Measurements from ENCODE around the gene UBA3. TPM values are rescaled to one million over a fixed set of nuclear protein-coding genes. Genes with fewer than 3 reads are reported as not detected.
A peak's percentile ranks its signal among the peaks of the same experiment; 100 is the strongest.

The UBA3 gene
- total RNA-seq, 2 donors from 2014 or later = 79.6 to 89.3 TPM

- H3K27ac Mint-ChIP-seq = peak overlapping the region; percentile 98 to 100
- peaks cover 25 to 29% of the 10 kb centered on the region in 2 donors for H3K36me3 Mint-ChIP-seq
- ATAC-seq (peak in 1 of 2 donors; percentile 10), DNase-seq (ENCODE audit: low spot score in 2 of 2) (no peak)
- no peaks in the 10 kb centered on the region for H3K9me3 Mint-ChIP-seq
Measured at GRCh38 chr3:69052472-69052898, 27.7 kb downstream of the UBA3 start.

- ATAC-seq (peak; percentile 96 to 97), DNase-seq (ENCODE audit: low spot score in 2 of 2) (peak; percentile 95)
- Mint-ChIP-seq H3K9me3 (no peaks in the 10 kb centered on the region), H3K27ac (peak within 1 kb of the TSS; percentile 98 to 100), H3K36me3 (peaks cover 28 to 32% of the 10 kb centered on the region in 2 donors)
Measured at GRCh38 chr3:69051756-69052471, 28.3 kb downstream of the UBA3 start, which contains the start of gene TMF1. TSS of gene TMF1 (minus strand) at chr3:69052333. CDS start at chr3:69052086, 247 bp downstream.

GRCh38 chr3:69048990-69049389, 31.2 kb downstream of the UBA3 start:
- H3K27ac Mint-ChIP-seq = no peak overlapping the region
- H3K36me3 Mint-ChIP-seq = peaks cover 28 to 38% of the 10 kb centered on the region in 2 donors
- ATAC-seq = no peak

GRCh38 chr3:69044608-69045007, 35.6 kb downstream of the UBA3 start:
- peaks cover 23 to 26% of the 10 kb centered on the region in 2 donors for H3K36me3 Mint-ChIP-seq
- DNase-seq (ENCODE audit: low spot score in 2 of 2) (no peak), ATAC-seq (no peak)
- H3K27ac Mint-ChIP-seq = no peak overlapping the region
- no peaks in the 10 kb centered on the region for H3K9me3 Mint-ChIP-seq

More at GRCh38 chr3:69048990-69049389, 31.2 kb downstream of the UBA3 start:
- no peak for DNase-seq (ENCODE audit: low spot score in 2 of 2)
- H3K9me3 Mint-ChIP-seq = no peaks in the 10 kb centered on the region

GRCh38 chr3:69033470-69033869, 46.7 kb downstream of the UBA3 start:
- peak overlapping the region in 1 of 2 donors; percentile 44 for H3K27ac Mint-ChIP-seq
- no peaks in the 10 kb centered on the region for H3K9me3 Mint-ChIP-seq
- ATAC-seq (peak; percentile 14 to 80), DNase-seq (ENCODE audit: low spot score in 2 of 2) (no peak)
- peaks cover 14 to 44% of the 10 kb centered on the region in 2 donors for H3K36me3 Mint-ChIP-seq

GRCh38 chr3:69032737-69033136, 47.4 kb downstream of the UBA3 start:
- ATAC-seq = no peak
- H3K27ac Mint-ChIP-seq = peak overlapping the region; percentile 75 to 78
- no peaks in the 10 kb centered on the region for H3K9me3 Mint-ChIP-seq

GRCh38 chr3:69032142-69032541, 48.0 kb downstream of the UBA3 start:
- DNase-seq (ENCODE audit: low spot score in 2 of 2) (no peak), ATAC-seq (peak; percentile 61 to 62)
- H3K36me3 Mint-ChIP-seq = peaks cover 14 to 51% of the 10 kb centered on the region in 2 donors
- no peaks in the 10 kb centered on the region for H3K9me3 Mint-ChIP-seq
- H3K27ac Mint-ChIP-seq = peak overlapping the region in 1 of 2 donors; percentile 72

More at GRCh38 chr3:69032737-69033136, 47.4 kb downstream of the UBA3 start:
- DNase-seq (ENCODE audit: low spot score in 2 of 2) = no peak
- peaks cover 14 to 50% of the 10 kb centered on the region in 2 donors for H3K36me3 Mint-ChIP-seq

GRCh38 chr3:69031635-69032034, 48.5 kb downstream of the UBA3 start:
- ATAC-seq (no peak), DNase-seq (ENCODE audit: low spot score in 2 of 2) (no peak)
- no peak overlapping the region for H3K27ac Mint-ChIP-seq
- no peaks in the 10 kb centered on the region for H3K9me3 Mint-ChIP-seq
- H3K36me3 Mint-ChIP-seq = peaks cover 14 to 47% of the 10 kb centered on the region in 2 donors

GRCh38 chr3:69020857-69021256, 59.3 kb downstream of the UBA3 start:
- no peaks in the 10 kb centered on the region for H3K9me3 Mint-ChIP-seq
- ATAC-seq (no peak), DNase-seq (ENCODE audit: low spot score in 2 of 2) (no peak)
- H3K36me3 Mint-ChIP-seq = peaks cover 10 to 17% of the 10 kb centered on the region in 2 donors
- no peak overlapping the region for H3K27ac Mint-ChIP-seq

- no peak for DNase-seq (ENCODE audit: low spot score in 2 of 2)
- Mint-ChIP-seq H3K27ac (no peak overlapping the region), H3K9me3 (no peaks in the 10 kb centered on the region), H3K36me3 (peaks cover 5 to 13% of the 10 kb centered on the region in 2 donors)
- ATAC-seq = no peak
Measured at GRCh38 chr3:69020424-69020823, 59.7 kb downstream of the UBA3 start.

GRCh38 chr3:69016901-69017300, 63.3 kb downstream of the UBA3 start:
- ATAC-seq (no peak), DNase-seq (ENCODE audit: low spot score in 2 of 2) (no peak)
- Mint-ChIP-seq H3K36me3 (peaks cover 5 to 17% of the 10 kb centered on the region in 2 donors), H3K27ac (no peak overlapping the region), H3K9me3 (no peaks in the 10 kb centered on the region)

GRCh38 chr3:69016102-69016501, 64.1 kb downstream of the UBA3 start:
- Mint-ChIP-seq H3K9me3 (no peaks in the 10 kb centered on the region), H3K27ac (no peak overlapping the region), H3K36me3 (peaks cover 5 to 17% of the 10 kb centered on the region in 2 donors)
- no peak for DNase-seq (ENCODE audit: low spot score in 2 of 2)
- ATAC-seq = no peak

- no peaks in the 10 kb centered on the region for H3K9me3 Mint-ChIP-seq
- peak overlapping the region; percentile 81 to 84 for H3K27ac Mint-ChIP-seq
- peaks cover 5 to 17% of the 10 kb centered on the region in 2 donors for H3K36me3 Mint-ChIP-seq
- ATAC-seq (no peak), DNase-seq (ENCODE audit: low spot score in 2 of 2) (no peak)
Measured at GRCh38 chr3:69014022-69014580, 66.1 kb downstream of the UBA3 start.

GRCh38 chr3:69013253-69014021, 66.7 kb downstream of the UBA3 start, which contains the start of gene EOGT:
TSS of gene EOGT (minus strand) at chr3:69013684. CDS start at chr3:69009846, 3,838 bp downstream.
- peaks cover 5 to 17% of the 10 kb centered on the region in 2 donors for H3K36me3 Mint-ChIP-seq
- DNase-seq (ENCODE audit: low spot score in 2 of 2) = peak; percentile 83 to 87
- ATAC-seq = peak; percentile 86 to 87
- peak within 1 kb of the TSS; percentile 84 to 96 for H3K27ac Mint-ChIP-seq
- H3K9me3 Mint-ChIP-seq = no peaks in the 10 kb centered on the region

- Mint-ChIP-seq H3K27ac (peak overlapping the region; percentile 84 to 96), H3K9me3 (no peaks in the 10 kb centered on the region), H3K36me3 (peaks cover 5 to 17% of the 10 kb centered on the region in 2 donors)
- DNase-seq (ENCODE audit: low spot score in 2 of 2) (no peak), ATAC-seq (no peak)
Measured at GRCh38 chr3:69012800-69013252, 67.3 kb downstream of the UBA3 start.

GRCh38 chr3:69012100-69012799, 67.9 kb downstream of the UBA3 start:
- Mint-ChIP-seq H3K36me3 (peaks cover 5 to 12% of the 10 kb centered on the region in 2 donors), H3K27ac (peak overlapping the region; percentile 84 to 96), H3K9me3 (no peaks in the 10 kb centered on the region)
- ATAC-seq (no peak), DNase-seq (ENCODE audit: low spot score in 2 of 2) (no peak)
